GM19238 (cell line): ENCODE data around the gene NADSYN1.
"Not testable (repeated sequence)": the region's sequence is repeated elsewhere in the genome, so short reads cannot be mapped to it uniquely, and the experiment has no call there.

Source experiments
- DNase-seq: peaks from one replicate; pipeline ENCODE4 v3.0.0; 2011; ENCODE audit warnings: low spot score; ENCODE audit not compliant: insufficient read length

NADSYN1 gene

GRCh38 chr11:71525188-71525937, 72.4 kb downstream of the NADSYN1 start:
- no peak for DNase-seq

GRCh38 chr11:71525938-71526495, 73.0 kb downstream of the NADSYN1 start:
- DNase-seq: no peak

- not testable (repeated sequence) for DNase-seq
Observed at GRCh38 chr11:71526796-71527575, 74.0 kb downstream of the NADSYN1 start, which contains the start of gene KRTAP5-7. Gene KRTAP5-7, plus strand, starts transcription at chr11:71527267. Its CDS starts 34 bp downstream, at chr11:71527301.

- DNase-seq: no peak
Observed at GRCh38 chr11:71527576-71528210, 74.7 kb downstream of the NADSYN1 start.

- DNase-seq: no peak
Observed at GRCh38 chr11:71530602-71531001, 77.6 kb downstream of the NADSYN1 start.

GRCh38 chr11:71532036-71532610, 79.1 kb downstream of the NADSYN1 start:
- no peak for DNase-seq

- DNase-seq: not testable (repeated sequence)
Observed at GRCh38 chr11:71534711-71535608, 82.0 kb downstream of the NADSYN1 start.

- DNase-seq: no peak
Observed at GRCh38 chr11:71535825-71536224, 82.8 kb downstream of the NADSYN1 start.

- no peak for DNase-seq
Observed at GRCh38 chr11:71537537-71537936, 84.5 kb downstream of the NADSYN1 start.

GRCh38 chr11:71537977-71538665, 85.1 kb downstream of the NADSYN1 start, which contains the start of gene KRTAP5-8:
Gene KRTAP5-8, plus strand, starts transcription at chr11:71538025. Its CDS starts 31 bp downstream, at chr11:71538056.
- DNase-seq: not testable (repeated sequence)

- DNase-seq: no peak
Observed at GRCh38 chr11:71538666-71538990, 85.6 kb downstream of the NADSYN1 start.

- no peak for DNase-seq
Observed at GRCh38 chr11:71539017-71539416, 86.0 kb downstream of the NADSYN1 start.

GRCh38 chr11:71539971-71540370, 87.0 kb downstream of the NADSYN1 start:
- not testable (repeated sequence) for DNase-seq

- not testable (repeated sequence) for DNase-seq
Observed at GRCh38 chr11:71540521-71541304, 87.7 kb downstream of the NADSYN1 start.

- DNase-seq: no peak
Observed at GRCh38 chr11:71542382-71542781, 89.4 kb downstream of the NADSYN1 start.

- DNase-seq: no peak
Observed at GRCh38 chr11:71542879-71543777, 90.1 kb downstream of the NADSYN1 start.

- no peak for DNase-seq
Observed at GRCh38 chr11:71543866-71544265, 90.9 kb downstream of the NADSYN1 start.
